Stimulated activated CD8-positive, alpha-beta memory T cell treated with anti-CD3 and anti-CD28 coated beads, Interleukin-7, amount 100 ng/mL, for 4 hours (primary cell): ENCODE measurements around the gene PRDM11.

Experiments
- DNase-seq, 2 donors: peaks; one replicate each; pipeline ENCODE4 v3.0.0-alpha.2; 2020; ENCODE audit warnings: low read depth in 2 of 2

Gene PRDM11

GRCh38 chr11:45209000-45209879 is 62.8 kb downstream of the PRDM11 start:
- DNase-seq: no peak

DNA sequence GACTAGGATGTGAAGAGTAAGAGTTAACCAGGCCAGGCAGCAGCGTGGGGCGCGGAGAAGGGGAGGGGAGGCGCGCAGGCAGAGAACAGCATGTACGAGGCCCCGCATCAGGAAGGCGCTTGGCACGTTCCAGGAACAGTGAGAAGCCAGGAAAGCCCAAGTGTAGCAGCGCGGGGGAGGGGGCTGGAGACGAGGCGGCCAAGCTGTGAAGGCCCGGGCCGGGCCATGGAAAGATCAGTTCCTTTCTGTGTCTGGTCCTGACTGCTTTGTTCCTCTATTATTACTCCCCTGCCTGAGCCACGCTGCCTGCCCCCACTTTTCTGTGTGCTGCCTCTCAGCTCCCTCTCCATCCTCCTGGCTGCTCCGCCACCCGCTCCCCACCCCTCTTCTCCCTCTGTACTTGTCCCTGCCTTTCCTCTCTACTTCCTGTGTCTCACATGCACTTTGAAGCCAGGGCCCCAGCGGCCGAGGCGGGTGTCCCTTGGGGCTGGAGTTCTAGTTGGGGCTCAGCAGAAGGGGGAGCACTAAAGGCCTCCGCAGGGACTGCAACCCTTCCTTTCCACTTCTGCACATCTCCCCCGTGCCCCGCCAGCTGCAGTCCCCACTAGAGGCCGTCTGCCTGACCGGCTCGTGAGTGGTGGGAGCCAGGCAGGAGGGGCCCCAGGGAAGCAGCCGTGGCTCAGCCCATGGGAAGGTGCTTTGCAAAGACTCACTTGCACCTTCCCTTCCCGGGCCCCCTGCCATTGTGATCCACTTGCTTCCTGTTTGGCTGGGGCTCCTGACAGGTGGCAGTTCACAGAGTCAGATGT is 63.7 kb downstream of the PRDM11 start:
- no peak for DNase-seq

DNA sequence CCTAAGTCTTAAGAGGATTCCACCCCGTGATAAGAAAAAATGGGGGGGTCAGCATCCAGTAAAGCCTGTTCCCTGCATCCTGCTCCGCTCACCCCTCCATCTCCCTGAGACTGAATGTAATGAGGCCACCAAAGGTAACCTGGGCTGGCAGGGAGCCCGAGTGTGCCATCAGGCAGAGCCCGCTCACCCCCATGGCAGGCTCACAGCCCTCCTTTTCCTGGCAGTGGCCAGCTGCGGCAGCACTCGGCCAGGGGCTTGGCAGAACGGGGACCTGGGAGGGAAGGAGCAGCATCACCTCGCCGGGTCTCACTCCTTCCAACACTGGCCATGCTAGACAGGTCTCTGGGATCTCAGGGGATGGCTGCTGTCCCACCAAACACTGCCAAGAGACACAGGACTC is 64.4 kb downstream of the PRDM11 start:
- no peak for DNase-seq

- DNase-seq: no peak
Measured at GRCh38 chr11:45211732-45212131, 65.3 kb downstream of the PRDM11 start.

GRCh38 chr11:45212566-45213315 is 66.3 kb downstream of the PRDM11 start:
- DNase-seq: no peak

GRCh38 chr11:45213316-45213665 is 66.9 kb downstream of the PRDM11 start:
- no peak for DNase-seq

GRCh38 chr11:45213717-45214116 is 67.3 kb downstream of the PRDM11 start:
- DNase-seq: no peak

DNA sequence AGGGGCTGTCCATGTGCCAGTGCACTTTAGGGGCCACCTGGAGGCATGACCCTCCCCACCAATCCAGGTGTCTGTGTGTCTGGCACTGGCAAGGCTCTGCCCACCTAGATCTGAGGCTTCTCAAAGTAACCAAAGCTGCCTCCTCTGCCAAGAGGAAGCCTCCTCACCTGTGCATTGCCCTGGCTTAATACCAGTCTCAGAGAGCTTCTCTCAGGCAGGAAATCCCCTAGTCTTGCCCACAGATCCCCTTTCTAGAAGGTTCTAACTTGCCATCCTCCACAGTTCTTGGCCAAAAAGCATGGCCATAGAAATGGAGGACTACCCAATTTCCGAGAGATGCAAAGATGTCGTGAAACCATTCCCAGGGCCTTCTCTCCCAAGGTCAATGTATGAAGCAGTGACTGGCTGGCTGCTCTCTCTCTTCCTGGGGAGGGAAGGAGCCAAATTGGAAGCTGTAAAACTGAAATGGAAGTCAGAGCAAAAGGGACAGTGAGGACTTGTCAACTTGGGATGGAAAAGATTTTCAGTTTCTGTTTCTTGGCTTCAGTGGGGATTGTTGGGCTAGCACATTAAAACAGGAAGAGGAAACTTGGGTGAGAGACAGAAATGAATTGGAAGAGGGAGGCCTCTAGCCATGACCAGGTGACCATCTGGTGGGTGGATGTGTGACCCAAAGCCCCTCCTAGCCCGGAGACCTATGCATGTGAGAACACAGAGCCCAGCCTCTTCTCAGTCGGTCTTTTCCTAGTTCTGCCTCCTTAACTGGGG is 68.8 kb downstream of the PRDM11 start:
- DNase-seq: no peak

DNA sequence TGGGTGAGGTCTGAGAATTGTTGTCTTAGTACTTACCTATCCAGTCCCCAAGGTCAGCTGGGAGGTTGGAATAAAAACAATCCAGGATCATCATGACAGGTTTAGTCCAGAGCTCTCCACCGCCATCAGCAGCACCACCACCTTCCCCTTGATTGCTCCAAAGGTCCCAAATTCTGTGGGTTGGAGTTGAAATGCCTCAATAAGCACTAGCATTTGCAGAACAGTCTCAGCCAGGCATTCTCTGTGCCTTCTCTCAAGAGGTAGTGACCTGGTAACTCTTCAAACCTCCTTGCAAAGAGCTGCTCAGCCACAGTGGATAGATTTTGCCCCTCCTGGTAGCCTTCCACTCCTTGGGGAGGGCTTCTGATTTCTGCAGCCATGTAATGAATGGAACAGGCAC is 69.6 kb downstream of the PRDM11 start:
- DNase-seq: no peak

- DNase-seq: no peak
Measured at GRCh38 chr11:45216901-45217300, 70.5 kb downstream of the PRDM11 start.

DNA sequence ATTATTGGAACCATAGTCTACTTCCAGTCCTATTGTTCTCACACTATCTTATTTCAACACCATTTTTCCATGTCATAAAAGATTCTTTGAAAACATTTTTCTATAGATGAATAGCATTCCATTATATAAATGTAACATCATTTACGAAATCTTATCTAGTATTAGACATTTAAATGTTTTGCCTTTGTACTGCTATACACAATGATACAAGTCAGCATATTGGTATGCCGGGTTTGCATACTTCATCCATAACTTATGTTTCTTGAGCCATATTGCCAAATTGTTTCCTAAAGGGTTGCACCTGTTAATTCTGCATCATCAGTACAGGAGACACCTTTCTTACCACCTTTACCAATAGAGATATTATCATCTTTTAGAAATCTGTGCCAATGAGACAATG is 71.6 kb downstream of the PRDM11 start:
- no peak for DNase-seq

DNA sequence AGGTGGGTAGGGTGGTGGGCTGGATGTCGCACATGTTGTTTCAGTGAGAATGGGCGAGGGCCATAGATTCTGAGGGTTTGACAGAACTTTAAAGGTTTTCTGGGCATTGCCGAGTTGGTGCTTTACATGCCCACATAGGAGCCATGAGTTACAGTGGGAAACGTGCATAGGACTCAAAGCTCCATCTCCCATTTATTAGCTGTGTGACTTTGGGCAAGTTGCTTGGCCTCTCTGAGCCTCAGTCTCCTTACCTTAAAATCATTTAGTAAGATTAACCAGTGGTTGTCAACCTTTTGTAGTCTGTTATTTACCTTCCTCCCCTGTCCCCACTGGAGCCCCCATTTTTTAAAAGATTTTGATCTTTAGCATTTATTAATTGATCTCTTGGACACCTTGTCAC is 72.3 kb downstream of the PRDM11 start:
- no peak for DNase-seq

DNA sequence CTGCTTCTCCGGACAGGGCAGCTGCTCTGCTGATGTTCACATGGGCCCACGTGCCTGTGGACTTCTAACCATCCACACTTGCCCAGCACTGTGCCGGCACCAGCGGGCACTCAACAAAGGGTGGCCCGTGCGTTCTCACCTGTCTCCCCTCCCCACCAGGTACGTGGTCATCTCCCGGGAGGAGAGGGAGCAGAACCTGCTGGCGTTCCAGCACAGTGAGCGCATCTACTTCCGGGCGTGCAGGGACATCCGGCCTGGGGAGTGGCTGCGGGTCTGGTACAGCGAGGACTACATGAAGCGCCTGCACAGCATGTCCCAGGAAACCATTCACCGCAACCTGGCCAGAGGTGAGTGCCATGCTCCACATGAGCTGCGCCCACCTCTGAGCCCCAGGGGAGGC is 73.0 kb downstream of the PRDM11 start:
- no peak for DNase-seq

DNA sequence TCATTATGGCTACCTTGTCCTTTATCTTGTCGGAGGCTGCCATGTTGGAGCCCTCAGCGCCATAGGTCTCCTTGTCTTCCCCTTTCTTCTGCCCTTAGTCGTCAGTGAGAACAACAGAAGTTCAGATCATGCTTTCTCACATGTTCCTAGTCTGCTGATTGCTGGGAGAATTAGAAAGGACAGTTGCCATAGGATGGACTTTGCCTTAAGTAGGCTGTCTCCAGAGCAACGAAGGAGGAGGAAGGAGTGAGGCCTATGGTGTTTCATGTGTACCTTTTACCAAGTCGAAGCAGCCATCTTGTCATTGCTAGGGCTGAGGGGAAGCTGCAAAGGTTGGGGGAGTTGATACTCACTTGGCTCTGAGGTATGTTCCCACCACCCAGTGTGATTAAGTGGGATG is 77.1 kb downstream of the PRDM11 start:
- DNase-seq: no peak

GRCh38 chr11:45224766-45225165 is 78.3 kb downstream of the PRDM11 start:
- DNase-seq: no peak

DNA sequence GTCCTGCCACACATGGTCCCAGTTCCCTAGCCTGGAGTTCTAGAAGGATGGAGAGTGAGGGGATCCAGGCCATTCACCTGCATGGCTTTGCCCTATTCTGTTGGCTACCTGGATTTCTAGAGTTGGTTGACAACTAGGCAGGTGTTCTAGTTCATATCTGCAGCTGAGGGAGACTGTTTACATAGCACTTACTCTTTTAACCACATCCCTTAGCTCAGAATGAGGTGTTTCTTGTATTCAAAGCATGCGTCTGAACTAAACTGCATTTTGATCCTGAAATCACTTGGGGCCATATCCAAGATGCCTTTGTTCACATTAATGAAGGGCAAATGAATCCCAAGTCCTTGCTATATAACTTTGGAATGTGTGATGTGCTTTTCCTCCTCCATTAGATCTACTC is 78.8 kb downstream of the PRDM11 start:
- no peak for DNase-seq

DNA sequence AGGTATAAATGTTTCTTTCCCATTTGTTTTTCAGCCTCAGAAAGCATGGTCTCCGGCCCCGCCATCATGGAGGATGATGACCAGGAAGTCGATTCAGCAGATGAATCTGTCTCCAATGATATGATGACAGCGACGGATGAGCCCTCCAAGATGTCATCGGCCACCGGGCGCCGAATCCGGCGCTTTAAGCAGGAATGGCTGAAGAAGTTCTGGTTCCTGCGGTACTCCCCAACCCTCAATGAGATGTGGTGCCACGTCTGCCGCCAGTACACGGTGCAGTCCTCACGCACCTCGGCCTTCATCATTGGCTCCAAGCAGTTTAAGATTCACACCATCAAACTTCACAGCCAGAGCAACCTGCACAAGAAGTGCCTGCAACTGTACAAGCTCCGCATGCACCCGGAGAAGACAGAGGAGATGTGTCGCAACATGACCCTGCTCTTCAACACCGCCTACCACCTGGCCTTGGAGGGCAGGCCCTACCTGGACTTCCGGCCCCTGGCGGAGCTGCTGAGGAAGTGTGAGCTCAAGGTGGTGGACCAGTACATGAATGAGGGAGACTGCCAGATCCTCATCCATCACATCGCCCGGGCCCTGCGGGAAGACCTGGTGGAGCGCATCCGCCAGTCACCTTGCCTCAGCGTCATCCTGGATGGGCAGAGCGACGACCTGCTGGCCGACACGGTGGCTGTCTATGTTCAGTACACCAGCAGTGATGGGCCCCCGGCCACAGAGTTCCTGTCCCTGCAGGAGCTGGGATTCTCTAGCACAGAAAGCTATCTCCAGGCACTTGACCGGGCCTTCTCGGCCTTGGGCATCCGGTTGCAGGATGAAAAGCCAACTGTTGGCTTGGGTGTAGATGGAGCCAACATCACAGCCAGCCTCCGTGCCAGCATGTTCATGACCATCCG is 79.8 kb downstream of the PRDM11 start:
- no peak for DNase-seq

GRCh38 chr11:45226901-45227300 is 80.5 kb downstream of the PRDM11 start:
- DNase-seq: no peak

DNA sequence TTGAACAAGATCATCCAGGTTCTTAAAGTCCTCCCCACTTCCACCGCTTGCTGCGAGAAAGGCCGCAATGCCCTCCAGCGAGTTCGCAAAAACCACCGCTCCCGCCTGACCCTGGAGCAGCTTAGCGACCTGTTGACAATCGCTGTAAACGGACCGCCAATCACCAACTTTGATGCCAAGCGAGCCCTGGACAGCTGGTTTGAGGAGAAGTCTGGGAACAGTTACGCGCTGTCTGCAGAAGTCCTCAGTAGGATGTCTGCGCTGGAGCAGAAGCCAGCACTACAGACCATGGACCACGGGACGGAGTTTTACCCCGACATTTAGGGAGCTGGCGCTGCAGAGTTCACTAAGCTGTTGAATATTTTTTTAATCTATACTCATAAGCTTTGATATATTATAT is 81.4 kb downstream of the PRDM11 start:
- DNase-seq: no peak

DNA sequence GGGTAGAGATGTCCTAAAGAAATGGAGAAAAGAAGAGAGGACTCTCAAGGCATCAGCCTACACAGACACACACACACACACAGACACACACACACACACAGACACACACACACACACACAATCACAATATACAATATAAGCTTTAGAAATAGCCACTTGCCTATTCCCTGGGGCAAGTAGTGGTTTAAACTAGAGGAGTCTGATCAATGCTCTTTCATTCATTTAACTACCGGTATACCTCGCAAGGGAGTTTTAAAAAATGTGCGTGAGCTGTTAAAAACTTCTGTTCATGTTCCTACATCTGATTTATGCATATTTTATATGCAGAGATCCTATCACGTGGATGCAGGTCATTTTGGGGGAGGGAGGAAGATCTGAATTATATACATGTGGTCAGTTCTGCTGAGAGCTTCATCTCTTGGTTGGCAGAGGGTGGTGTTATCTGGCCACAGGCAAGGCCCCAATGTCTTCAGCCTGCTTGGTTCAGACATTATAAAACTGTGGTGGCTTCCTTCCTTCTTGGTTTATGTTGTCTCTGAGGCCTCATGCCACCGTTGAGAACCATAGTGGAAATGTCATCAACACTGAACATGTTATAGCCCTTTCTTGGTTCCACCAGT is 83.1 kb downstream of the PRDM11 start:
- DNase-seq: no peak
